Lower leg skin (tissue), 3 donors: Measurements from ENCODE around the gene AMPD3.

Experiments used
- POLR2A ChIP-seq, 2 donors: fragments of 450-650 bp; IDR thresholded peaks; one replicate each; pipeline ENCODE4 v1.6.1; 2016 to 2017; ENCODE audit warnings: antibody characterized with exemption in 2 of 2, mild to moderate bottlenecking in 1 of 2, moderate library complexity in 1 of 2
- TF ChIP-seq, protein P1 (sequence below), 3 donors: fragments of 450-650 bp; IDR thresholded peaks; one replicate each; pipeline ENCODE4 v1.5.1; 2016; ENCODE audit warnings: antibody characterized with exemption in 3 of 3, mild to moderate bottlenecking in 3 of 3, moderate library complexity in 2 of 3

GRCh38 chr11:10544491-10545465 is 89.7 kb downstream of the AMPD3 start:
- TF ChIP-seq, protein P1, sequence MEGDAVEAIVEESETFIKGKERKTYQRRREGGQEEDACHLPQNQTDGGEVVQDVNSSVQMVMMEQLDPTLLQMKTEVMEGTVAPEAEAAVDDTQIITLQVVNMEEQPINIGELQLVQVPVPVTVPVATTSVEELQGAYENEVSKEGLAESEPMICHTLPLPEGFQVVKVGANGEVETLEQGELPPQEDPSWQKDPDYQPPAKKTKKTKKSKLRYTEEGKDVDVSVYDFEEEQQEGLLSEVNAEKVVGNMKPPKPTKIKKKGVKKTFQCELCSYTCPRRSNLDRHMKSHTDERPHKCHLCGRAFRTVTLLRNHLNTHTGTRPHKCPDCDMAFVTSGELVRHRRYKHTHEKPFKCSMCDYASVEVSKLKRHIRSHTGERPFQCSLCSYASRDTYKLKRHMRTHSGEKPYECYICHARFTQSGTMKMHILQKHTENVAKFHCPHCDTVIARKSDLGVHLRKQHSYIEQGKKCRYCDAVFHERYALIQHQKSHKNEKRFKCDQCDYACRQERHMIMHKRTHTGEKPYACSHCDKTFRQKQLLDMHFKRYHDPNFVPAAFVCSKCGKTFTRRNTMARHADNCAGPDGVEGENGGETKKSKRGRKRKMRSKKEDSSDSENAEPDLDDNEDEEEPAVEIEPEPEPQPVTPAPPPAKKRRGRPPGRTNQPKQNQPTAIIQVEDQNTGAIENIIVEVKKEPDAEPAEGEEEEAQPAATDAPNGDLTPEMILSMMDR (IDR thresholded peaks at IDR 0.05), result no peak
- no peak for TF ChIP-seq POLR2A (IDR thresholded peaks at IDR 0.05)
